Raji (cell line): ENCODE results near the gene ANO10.

Experiments
- POLR2A ChIP-seq: IDR thresholded peaks from 2 replicates; pipeline ENCODE4 v1.6.1; 2011; ENCODE audit warnings: low read depth, low read length, control low read depth; ENCODE audit not compliant: insufficient read depth

The ANO10 gene

GRCh38 chr3:43528498-43529099, 93.2 kb downstream of the ANO10 start:
- TF ChIP-seq POLR2A = no peak

DNA sequence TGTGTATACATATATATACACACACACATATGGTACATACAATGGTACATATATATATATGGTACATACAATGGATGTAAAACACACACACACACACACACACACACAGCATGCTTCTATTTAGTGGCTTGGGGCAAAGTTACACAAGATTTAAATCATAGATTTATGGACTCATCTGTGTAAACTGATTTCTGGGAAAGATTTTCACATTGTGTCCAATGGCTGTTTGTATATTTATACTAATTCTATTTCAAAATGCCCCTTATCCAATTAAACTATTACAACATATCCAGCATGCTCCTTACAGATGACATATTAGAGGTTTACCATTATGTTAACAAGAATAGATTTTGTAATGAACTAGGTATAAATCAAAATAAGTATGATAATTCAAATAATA, 94.9 kb downstream of the ANO10 start:
- TF ChIP-seq POLR2A = no peak

- TF ChIP-seq POLR2A = no peak
Observed at GRCh38 chr3:43525941-43526607, 95.7 kb downstream of the ANO10 start.

DNA sequence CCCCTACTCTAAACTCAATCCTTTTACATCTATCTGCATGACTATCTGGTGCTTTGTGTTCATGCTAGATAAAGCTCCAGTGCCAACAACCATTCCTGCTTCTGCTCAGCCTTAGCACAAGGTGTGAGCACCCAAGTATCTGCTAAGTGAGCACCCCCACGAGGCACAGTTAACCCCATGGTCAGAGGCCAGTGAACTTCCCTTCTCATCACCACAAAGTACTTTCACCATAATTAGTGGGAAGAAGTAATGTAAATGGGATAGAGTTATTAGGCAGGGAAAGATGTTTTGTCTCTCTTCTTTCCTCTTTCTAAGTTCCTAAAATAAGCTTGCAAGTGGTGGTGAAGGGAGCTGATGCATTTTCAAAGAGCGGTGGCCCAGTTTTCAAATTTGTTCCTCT, 96.4 kb downstream of the ANO10 start:
- TF ChIP-seq POLR2A = no peak

DNA sequence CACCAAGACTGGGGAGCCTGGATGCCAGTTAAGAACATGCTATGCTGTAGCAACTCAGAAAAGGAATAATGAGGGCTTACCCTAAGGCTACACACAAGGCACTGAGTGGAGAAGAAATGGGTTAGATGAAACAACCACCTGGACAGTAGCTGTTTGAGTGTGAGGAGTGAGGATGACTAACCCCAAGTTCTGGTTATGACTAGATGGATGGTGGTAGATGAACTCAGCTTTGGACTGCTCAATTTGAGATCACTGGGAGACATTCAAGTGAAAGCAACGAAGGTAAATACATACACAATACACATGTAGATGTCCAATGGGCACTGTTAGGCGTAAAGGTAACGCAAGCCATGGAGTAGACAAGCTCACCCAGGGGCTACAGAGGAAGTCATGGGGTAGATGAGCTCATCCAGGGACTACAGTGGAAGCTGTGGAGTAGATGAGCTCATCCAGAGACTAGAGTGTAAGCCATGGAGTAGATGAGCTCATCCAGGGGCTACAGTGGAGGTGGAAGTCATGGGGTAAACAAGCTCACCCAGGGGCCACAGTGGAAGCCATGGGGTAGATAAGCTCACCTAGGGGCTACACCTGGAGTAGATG, 98.3 kb downstream of the ANO10 start:
- no peak for TF ChIP-seq POLR2A

- TF ChIP-seq POLR2A = no peak
Observed at GRCh38 chr3:43522727-43523362, 99.0 kb downstream of the ANO10 start.

DNA sequence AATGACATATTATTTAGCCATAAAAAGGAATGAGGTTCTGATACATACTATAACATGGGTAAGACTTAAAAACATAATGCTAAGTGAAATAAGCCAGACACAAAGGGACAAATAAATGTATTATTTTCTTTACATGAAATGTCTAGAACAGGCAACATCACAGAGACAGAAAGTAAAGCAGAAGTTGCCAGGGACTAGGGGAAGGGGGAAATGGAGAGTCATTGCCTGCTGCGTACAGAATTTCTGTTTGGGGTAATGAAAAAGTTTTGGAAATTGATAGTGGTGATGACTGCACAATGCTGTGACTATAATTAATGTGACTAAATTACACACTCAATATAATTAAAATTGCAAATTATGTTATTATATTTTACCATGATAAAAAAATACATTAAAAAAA, 99.9 kb downstream of the ANO10 start:
- TF ChIP-seq POLR2A = no peak

- no peak for TF ChIP-seq POLR2A
Observed at GRCh38 chr3:43515970-43516635, 105.7 kb downstream of the ANO10 start.

GRCh38 chr3:43515208-43515917, 106.4 kb downstream of the ANO10 start:
- no peak for TF ChIP-seq POLR2A

DNA sequence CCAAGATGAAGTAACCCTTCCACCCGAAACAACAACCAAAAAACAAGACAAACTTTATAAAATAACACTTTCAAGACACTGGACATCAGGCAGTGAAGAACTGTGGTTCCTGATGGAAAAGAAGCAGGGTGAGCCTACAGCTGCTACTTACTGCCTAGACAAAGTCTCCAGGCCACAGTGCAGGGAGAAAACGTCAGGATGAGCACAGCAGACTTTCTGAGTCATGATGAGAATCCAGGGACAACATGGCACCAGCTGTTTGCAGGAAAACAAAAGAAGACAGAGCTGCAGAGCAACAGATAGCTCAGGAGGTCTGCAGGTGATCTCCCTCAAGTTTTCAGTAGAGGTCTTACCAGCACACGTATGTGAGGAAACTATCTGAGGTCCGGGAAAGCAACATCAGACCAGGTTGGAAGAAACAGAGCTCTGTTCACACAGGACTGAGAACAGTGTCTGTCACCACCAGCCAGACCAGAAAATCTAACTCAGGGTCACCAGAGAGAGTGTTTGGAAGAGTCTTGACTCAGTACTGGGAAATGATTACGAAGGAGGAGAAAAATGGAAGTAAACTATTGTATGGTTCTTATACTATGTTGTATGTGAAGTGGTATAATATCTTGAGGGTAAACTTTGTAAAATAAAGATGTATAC, 108.9 kb downstream of the ANO10 start:
- no peak for TF ChIP-seq POLR2A

DNA sequence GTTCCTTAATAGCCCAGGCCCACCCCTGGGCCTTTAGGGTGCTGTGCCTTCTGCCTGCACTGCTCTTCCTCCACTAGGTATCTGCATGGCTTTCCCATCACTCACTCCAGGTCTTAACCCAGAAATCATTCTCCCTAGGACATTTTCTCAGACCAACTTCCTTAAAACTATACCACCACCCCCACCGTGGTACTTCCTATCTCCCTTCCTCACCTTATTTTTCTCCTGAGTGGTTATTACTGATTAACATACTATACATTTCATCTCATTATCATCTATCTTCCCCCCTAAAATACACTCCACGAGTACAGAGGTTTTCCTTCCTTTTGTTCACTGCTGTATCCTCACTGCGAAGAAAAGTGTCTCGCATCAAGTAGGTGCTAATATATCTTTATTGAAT, 115.2 kb downstream of the ANO10 start:
- TF ChIP-seq POLR2A = no peak

DNA sequence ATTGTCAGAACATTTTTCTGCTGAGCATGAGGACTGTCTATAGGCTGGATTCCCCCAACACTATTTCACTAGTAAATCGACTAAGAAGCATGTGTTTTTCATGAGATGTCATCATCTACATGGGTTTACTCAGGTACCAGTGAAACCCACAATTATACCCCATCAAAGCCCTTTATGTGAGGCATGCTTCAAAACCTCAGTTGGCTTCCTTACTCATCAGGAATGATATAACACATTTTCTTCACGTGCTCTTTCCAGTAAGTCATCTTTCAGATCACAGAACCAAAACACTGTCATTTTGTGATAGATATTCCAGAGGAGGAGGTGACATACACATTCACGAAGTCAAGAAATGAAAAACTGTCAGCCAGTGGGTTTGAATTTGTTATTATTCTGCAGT, 116.5 kb downstream of the ANO10 start:
- TF ChIP-seq POLR2A = no peak

- TF ChIP-seq POLR2A = no peak
Observed at GRCh38 chr3:43503067-43503728, 118.6 kb downstream of the ANO10 start.

- no peak for TF ChIP-seq POLR2A
Observed at GRCh38 chr3:43499256-43499655, 122.6 kb downstream of the ANO10 start.
